SK-MEL-5 (cell line): Measurements from ENCODE around the gene NRN1L. TPM values are rescaled to one million over a fixed set of nuclear protein-coding genes. Genes with fewer than 3 reads are reported as not detected.
"Not testable (repeated sequence)": the region's sequence is repeated elsewhere in the genome, so short reads cannot be mapped to it uniquely, and the experiment has no call there.

ENCODE experiments used
- DNase-seq: peaks from one replicate; pipeline ENCODE4 v3.0.0-alpha.2; 2016; ENCODE audit warnings: low read depth, low spot score
- in situ Hi-C: cut with HindIII; loops from 2 replicates; pipeline ENCODE4 v1.10.0; 2016; ENCODE audit warnings: low sequenced_read_pairs, high pct_unique_total_duplicates, low pct_unique_long_range_greater_than_20kb
- total RNA-seq: library from RNA; depleted of rRNA; stranded (reverse); fragments of >200 nt; shearing (Covaris generic); gene quantifications from 2 replicates; pipeline ENCODE4 v1.2.3, GENCODE V29; 2014

NRN1L gene
- total RNA-seq, 1 experiment from 2014 or later = not detected

GRCh38 chr16:67857547-67858233 lies 27.0 kb upstream of the NRN1L start:
- DNase-seq = no peak
- in situ Hi-C loops = no loop called here

GRCh38 chr16:67858500-67858899 lies 26.2 kb upstream of the NRN1L start:
- no peak for DNase-seq
- in situ Hi-C loops = no loop called here

DNA sequence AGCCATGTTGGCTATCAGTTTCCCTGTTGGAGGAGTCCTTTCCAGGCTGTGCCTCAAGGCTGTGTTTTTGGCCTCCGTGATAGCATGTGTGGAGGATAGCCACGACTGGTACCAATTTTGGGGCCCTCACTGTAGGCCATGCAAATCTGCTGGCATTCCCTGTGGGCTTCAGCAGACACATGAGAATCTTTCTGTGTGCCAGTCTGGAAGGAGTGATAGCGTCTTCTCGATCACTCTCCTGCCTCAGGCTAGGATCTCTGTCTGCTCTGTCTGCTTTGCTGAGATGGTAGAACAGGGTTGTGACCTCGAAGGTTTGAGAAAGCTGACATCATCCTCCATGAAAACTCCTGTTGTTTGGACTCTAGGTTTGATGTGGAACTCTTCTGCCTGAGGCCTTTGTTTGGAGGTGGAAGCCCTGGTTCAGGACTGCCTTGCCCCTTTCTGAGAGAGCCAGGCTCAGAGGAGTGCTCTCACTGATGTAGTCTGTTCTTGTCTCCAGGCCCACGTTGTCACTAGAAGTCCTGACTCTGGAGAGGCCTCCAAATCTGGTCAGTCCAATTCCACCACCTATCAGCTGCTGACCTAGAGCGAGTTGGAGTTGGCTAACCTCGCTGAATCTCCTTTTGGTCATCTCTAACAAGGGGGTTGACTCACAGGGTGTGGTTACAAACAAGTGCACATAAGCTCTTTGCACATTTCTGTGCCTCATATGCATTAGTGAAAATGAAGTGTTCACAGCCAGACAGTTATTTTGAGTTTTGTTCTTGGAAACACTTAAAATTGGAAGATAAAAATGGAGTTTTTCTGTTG lies 23.9 kb upstream of the NRN1L start:
- in situ Hi-C loops = no loop called here
- DNase-seq = peak; percentile 37

- in situ Hi-C loops = no loop called here
- no peak for DNase-seq
These were observed 22.8 kb upstream of the NRN1L start for GRCh38 chr16:67861877-67862276.

DNA sequence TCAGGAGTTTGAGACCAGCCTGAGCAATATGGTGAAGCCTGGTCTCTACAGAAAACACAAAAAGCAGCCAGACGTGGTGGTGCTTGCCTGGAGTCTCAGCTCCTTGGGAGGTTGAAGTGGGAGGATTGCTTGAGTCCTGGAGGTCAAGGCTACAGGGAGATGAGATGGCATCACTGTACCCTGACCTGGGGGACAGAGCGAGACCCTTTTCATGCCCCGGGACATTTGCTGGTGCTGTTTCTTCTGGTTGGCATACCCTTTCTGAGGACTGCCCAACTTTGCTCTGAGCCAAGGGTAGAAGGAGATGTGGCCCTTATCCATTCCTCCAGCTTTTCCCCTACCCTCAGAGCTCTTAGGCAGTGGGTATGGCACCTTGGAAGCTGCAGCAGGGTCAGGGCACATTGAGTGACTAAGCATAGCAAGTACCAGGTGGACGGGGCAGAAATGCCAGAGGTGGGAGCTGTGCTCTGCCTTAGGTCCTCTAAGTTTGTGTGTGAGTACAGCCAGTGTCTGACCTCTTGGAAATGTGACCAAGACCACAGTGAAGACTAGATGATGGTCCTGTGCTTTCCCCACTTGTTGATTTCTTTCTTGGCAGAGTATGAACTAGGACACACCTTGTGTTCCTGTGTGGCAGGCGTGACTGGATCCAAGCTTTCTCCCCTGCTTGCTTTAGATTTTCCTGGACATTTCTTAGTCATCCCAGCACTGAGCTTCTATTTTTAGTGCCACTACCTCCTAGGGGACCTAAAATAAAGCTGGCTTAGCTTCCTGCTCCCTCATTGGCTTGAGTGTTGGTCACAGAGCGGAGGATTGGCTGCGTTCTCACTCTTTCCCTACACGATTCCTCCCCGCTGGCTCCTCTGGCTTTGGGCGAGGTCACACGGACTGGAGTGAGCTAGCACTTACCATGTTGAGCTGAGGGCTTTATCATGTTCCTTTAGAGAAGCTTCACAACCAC lies 21.8 kb upstream of the NRN1L start:
- in situ Hi-C loops = no loop called here
- no peak for DNase-seq

DNA sequence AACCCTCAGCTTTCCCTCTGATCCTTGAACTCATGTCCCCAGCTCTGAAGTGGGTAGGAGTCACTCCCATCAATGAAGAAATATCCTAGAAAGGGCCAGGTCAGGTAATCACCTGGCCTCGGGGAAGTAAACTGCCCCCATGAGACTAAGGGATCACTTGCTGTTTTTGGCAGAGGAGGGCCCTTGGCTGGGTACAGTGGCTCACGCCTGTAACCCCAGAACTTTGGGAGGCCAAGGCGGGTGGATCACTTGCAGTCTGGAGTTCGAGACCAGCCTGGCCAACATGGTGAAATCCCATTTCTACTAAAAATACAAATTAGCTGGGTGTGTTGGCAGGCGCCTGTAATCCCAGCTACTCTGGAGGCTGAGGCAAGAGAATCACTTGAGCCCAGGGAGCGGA lies 20.6 kb upstream of the NRN1L start:
- in situ Hi-C loops, DNase-seq: not testable (repeated sequence)

- in situ Hi-C loops = no loop called here
- DNase-seq = no peak
These were observed 20.1 kb upstream of the NRN1L start for GRCh38 chr16:67864594-67864993.

DNA sequence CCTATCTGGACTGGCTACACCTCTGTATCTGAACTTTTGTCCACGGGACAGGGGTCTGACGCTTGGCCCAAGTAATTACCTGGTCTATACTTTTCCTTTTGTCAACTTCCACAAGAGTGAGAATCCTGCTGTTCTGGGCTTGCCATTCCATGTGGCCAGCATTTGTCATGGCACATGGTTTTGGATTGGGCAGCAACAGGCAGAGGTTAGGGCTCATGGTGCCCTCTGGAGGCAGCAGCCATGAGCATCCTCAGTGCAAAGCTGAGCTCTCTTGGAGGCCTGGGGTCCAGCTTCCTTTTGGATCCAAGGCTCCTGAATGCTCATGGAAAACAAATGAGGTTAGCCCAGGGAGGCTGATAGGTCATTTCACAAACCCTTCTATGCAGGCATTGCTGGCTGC lies 19.4 kb upstream of the NRN1L start:
- peak; percentile 80 for DNase-seq
- in situ Hi-C loops = no loop called here

- in situ Hi-C loops = no loop called here
- DNase-seq = no peak
These were observed 16.4 kb upstream of the NRN1L start for GRCh38 chr16:67868290-67868689.

GRCh38 chr16:67869653-67870052 lies 15.0 kb upstream of the NRN1L start:
- in situ Hi-C loops = no loop called here
- no peak for DNase-seq

- in situ Hi-C loops = no loop called here
These were observed 13.4 kb upstream of the NRN1L start for GRCh38 chr16:67871256-67871655.

DNA sequence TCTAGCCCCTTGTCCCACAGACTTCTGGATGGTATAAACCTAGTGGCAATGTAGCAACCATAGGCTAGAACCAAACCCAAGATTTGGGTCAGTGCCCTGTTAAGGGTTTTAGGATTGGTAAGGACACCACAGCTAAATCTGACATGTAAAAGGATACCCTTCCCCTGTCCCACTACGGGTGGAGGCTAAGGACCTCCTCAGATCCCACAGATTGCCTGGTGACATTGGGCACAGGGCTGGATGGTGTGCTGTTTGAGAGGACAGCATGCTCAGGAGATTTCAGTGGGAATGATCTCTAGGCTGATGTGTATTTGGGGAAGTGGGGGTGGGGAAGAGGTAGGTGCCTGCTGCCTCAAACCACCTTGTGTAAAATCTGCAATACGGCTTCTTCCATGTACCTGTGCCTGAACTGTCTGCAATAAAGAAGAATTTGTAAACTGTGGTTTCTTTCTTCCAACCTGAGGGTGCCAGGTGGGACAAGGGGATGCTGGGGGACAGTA lies 12.5 kb upstream of the NRN1L start:
- in situ Hi-C loops = no loop called here
- no peak for DNase-seq

More at GRCh38 chr16:67871256-67871655, 13.4 kb upstream of the NRN1L start:
- no peak for DNase-seq

- in situ Hi-C loops = no loop called here
- DNase-seq = peak; percentile 63
These were observed 11.9 kb upstream of the NRN1L start, which contains the start of gene EDC4 for GRCh38 chr16:67872631-67873434. Gene EDC4, plus strand, starts transcription at chr16:67873052. Its CDS starts 210 bp downstream, at chr16:67873262.

- no peak for DNase-seq
These were observed 11.0 kb upstream of the NRN1L start for GRCh38 chr16:67873435-67874370.

DNA sequence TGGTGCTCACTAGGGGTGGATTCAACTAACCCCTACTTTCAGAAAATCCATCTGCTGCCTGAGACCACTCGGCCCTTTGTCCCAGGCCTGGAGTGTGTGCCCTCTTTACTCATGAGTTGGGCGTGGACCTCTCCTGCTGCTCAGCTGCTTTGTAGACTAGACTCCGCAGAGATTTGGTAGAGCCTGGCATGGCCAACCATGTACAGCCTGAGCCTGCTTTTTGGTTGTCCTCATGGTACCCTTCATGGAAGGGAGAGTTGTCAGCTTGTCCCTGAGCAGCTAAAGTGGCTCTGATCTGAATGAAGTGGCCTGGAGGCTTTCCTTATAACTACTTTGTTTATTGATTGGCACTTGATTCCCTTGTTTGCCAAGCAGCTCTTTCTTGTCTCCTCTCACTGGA lies 10.3 kb upstream of the NRN1L start:
- DNase-seq = no peak
- in situ Hi-C loops = no loop called here

More at GRCh38 chr16:67873435-67874370, 11.0 kb upstream of the NRN1L start:
- in situ Hi-C loops = no loop called here

- in situ Hi-C loops = no loop called here
- DNase-seq = no peak
These were observed 7.6 kb upstream of the NRN1L start for GRCh38 chr16:67877064-67877463.
